Loucy (cell line): ENCODE results near the gene ANXA4.

Source experiments
- CTCF ChIP-seq: fragments of 200-600 bp; sonication (generic); conservative IDR thresholded peaks from 2 replicates; pipeline ENCODE4 v1.5.1; 2014; ENCODE audit warnings: mild to moderate bottlenecking, antibody characterized with exemption, low read length
- EZH2phosphoT487 ChIP-seq: fragments of 200-600 bp; IDR thresholded peaks from 2 replicates; pipeline ENCODE4 v1.6.1; 2018; ENCODE audit warnings: antibody characterized with exemption, mild to moderate bottlenecking, moderate library complexity, borderline replicate concordance

DNA sequence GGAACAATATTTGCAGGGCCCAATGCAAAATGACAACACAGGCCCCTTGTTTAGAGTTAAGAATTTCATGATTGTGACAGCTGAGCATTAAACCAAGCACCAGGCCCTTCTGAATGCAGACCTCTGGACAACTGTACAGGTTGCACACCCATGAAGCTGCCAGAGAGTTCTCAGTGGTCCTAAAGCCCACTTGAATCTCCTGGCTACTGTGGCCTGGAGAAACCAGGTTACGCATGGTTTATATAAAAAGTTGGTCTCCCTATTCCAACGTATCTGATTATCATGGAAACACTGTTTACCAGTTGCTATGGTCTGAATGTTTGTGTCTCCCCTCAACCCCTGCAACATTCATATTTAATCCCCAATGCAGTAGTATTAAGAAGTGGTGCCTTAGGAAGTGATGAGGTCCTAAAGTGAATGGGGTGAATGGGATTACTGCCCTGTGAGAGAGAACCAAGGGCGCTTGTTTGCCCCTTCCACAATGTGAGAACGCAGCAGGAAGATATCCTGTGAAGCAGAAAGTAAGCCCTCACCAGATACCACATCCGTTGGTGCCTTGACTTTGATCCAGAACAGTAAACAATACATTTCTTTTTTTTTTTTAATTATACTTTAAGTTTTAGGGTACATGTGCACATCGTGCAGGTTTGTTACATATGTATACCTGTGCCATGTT, 48.0 kb upstream of the ANXA4 start:
- no peak for TF ChIP-seq CTCF
- TF ChIP-seq EZH2phosphoT487, result no peak
